ENCODE data around the gene PPFIA3.
"Not testable (repeated sequence)": the region's sequence is repeated elsewhere in the genome, so short reads cannot be mapped to it uniquely, and the experiment has no call there.

Gene PPFIA3

GRCh38 chr19:49142866-49143335 is 23.6 kb downstream of the PPFIA3 start:
- DNase-seq: peak; percentile 94
- Histone ChIP-seq H4K8ac (ENCODE audit: low read length) (peak overlapping the region; percentile 97), H3K27me3 (ENCODE audit: control insufficient read depth in 1 of 2, insufficient read depth in 1 of 2, low read length in 2 of 2) (peaks cover 0 to 6% of the 10 kb centered on the region in 2 experiments), H3K18ac (ENCODE audit: low read depth in 1 of 2, low read length in 2 of 2) (peak overlapping the region; percentile 45 to 67), H3K4me3 (ENCODE audit: insufficient read depth in 1 of 2, low read depth in 1 of 2, low read length in 2 of 2) (peak overlapping the region; percentile 73 to 90), H2AFZ (ENCODE audit: low read depth, low read length) (peak overlapping the region; percentile 88), H2BK120ac (ENCODE audit: low read depth, low read length) (no peak overlapping the region), H3K4me2 (ENCODE audit: low read length, poor library complexity, severe bottlenecking) (peak overlapping the region; percentile 85), H3K79me1 (replicated peaks; ENCODE audit: low read length, poor library complexity, severe bottlenecking) (no peaks in the 10 kb centered on the region), H3K9me3 (ENCODE audit: control insufficient read depth, low read length) (no peaks in the 10 kb centered on the region), H2BK5ac (ENCODE audit: low read depth, low read length, poor library complexity, severe bottlenecking) (no peak overlapping the region), H3K36me3 (ENCODE audit: control insufficient read depth in 1 of 2, insufficient read depth in 2 of 2, low read depth in 1 of 2, low read length in 2 of 2) (no peaks in the 10 kb centered on the region), H3K23ac (ENCODE audit: low read length in 2 of 2) (peak overlapping the region in 1 of 2 experiments; percentile 20), H2BK15ac (ENCODE audit: low read depth, poor library complexity, severe bottlenecking) (peak overlapping the region; percentile 33), H3K4me1 (ENCODE audit: control insufficient read depth, insufficient read depth, low read depth, low read length) (peaks cover 19% of the 10 kb centered on the region), H3K14ac (ENCODE audit: low read length in 2 of 2) (peak overlapping the region in 1 of 2 experiments; percentile 31), H3K4ac (ENCODE audit: low read depth in 1 of 2, low read length in 2 of 2) (no peak overlapping the region), H4K91ac (ENCODE audit: low read length) (peak overlapping the region; percentile 96), H3K27ac (ENCODE audit: low read length, poor library complexity, severe bottlenecking) (no peak overlapping the region), H2BK12ac (ENCODE audit: low read length in 2 of 2) (peak overlapping the region in 1 of 2 experiments; percentile 80), H2AK5ac (ENCODE audit: low read length, severe bottlenecking) (no peak overlapping the region), H3K9ac (ENCODE audit: low read length) (peak overlapping the region; percentile 77)
- 3% methylated on average over 21 of the region's 21 CpGs for WGBS

GRCh38 chr19:49145573-49146407 is 26.4 kb downstream of the PPFIA3 start:
- no peak overlapping the region for H3K18ac ChIP-seq (ENCODE audit: low read depth in 1 of 2, low read length in 2 of 2)
- H3K4ac ChIP-seq (ENCODE audit: low read depth in 1 of 2, low read length in 2 of 2): no peak overlapping the region
- no peak overlapping the region for H2BK120ac ChIP-seq (ENCODE audit: low read depth, low read length)
- 11% methylated on average over 26 of the region's 30 CpGs for WGBS
- no peak overlapping the region for H2AFZ ChIP-seq (ENCODE audit: low read depth, low read length)
- no peaks in the 10 kb centered on the region for H3K36me3 ChIP-seq (ENCODE audit: control insufficient read depth in 1 of 2, insufficient read depth in 2 of 2, low read depth in 1 of 2, low read length in 2 of 2)
- no peaks in the 10 kb centered on the region for H3K9me3 ChIP-seq (ENCODE audit: control insufficient read depth, low read length)
- peaks cover 33% of the 10 kb centered on the region for H3K4me1 ChIP-seq (ENCODE audit: control insufficient read depth, insufficient read depth, low read depth, low read length)
- no peak overlapping the region for H3K23ac ChIP-seq (ENCODE audit: low read length in 2 of 2)
- no peak overlapping the region for H2BK15ac ChIP-seq (ENCODE audit: low read depth, poor library complexity, severe bottlenecking)
- peaks cover 4 to 13% of the 10 kb centered on the region in 2 experiments for H3K27me3 ChIP-seq (ENCODE audit: control insufficient read depth in 1 of 2, insufficient read depth in 1 of 2, low read length in 2 of 2)
- H3K79me1 ChIP-seq (replicated peaks; ENCODE audit: low read length, poor library complexity, severe bottlenecking): no peaks in the 10 kb centered on the region
- H2BK5ac ChIP-seq (ENCODE audit: low read depth, low read length, poor library complexity, severe bottlenecking): no peak overlapping the region
- H3K14ac ChIP-seq (ENCODE audit: low read length in 2 of 2): no peak overlapping the region
- H3K27ac ChIP-seq (ENCODE audit: low read length, poor library complexity, severe bottlenecking): no peak overlapping the region
- H3K9ac ChIP-seq (ENCODE audit: low read length): peak overlapping the region; percentile 62
- DNase-seq: peak; percentile 83
- peak overlapping the region; percentile 4 for H3K4me2 ChIP-seq (ENCODE audit: low read length, poor library complexity, severe bottlenecking)
- no peak overlapping the region for H4K91ac ChIP-seq (ENCODE audit: low read length)
- H3K4me3 ChIP-seq (ENCODE audit: insufficient read depth in 1 of 2, low read depth in 1 of 2, low read length in 2 of 2): peak overlapping the region in 1 of 2 experiments; percentile 75
- H2AK5ac ChIP-seq (ENCODE audit: low read length, severe bottlenecking): no peak overlapping the region
- H4K8ac ChIP-seq (ENCODE audit: low read length): no peak overlapping the region
- H2BK12ac ChIP-seq (ENCODE audit: low read length in 2 of 2): no peak overlapping the region

- whole genome bisulfite sequencing: 42% methylated on average over 7 of the region's 7 CpGs
These were observed 27.0 kb downstream of the PPFIA3 start for GRCh38 chr19:49146408-49146770.

GRCh38 chr19:49148044-49148682 is 28.8 kb downstream of the PPFIA3 start:
- WGBS: 84% methylated on average over 11 of the region's 11 CpGs
- no peak overlapping the region for H3K23ac ChIP-seq (ENCODE audit: low read length in 2 of 2)
- H3K27me3 ChIP-seq (ENCODE audit: control insufficient read depth in 1 of 2, insufficient read depth in 1 of 2, low read length in 2 of 2): peaks cover 4 to 14% of the 10 kb centered on the region in 2 experiments
- H3K79me1 ChIP-seq (replicated peaks; ENCODE audit: low read length, poor library complexity, severe bottlenecking): no peaks in the 10 kb centered on the region
- H2BK12ac ChIP-seq (ENCODE audit: low read length in 2 of 2): no peak overlapping the region
- H2AK5ac ChIP-seq (ENCODE audit: low read length, severe bottlenecking): no peak overlapping the region
- no peak overlapping the region for H2BK5ac ChIP-seq (ENCODE audit: low read depth, low read length, poor library complexity, severe bottlenecking)
- no peaks in the 10 kb centered on the region for H3K9me3 ChIP-seq (ENCODE audit: control insufficient read depth, low read length)
- H3K27ac ChIP-seq (ENCODE audit: low read length, poor library complexity, severe bottlenecking): no peak overlapping the region
- no peaks in the 10 kb centered on the region for H3K36me3 ChIP-seq (ENCODE audit: control insufficient read depth in 1 of 2, insufficient read depth in 2 of 2, low read depth in 1 of 2, low read length in 2 of 2)
- no peak overlapping the region for H3K9ac ChIP-seq (ENCODE audit: low read length)
- H3K4me3 ChIP-seq (ENCODE audit: insufficient read depth in 1 of 2, low read depth in 1 of 2, low read length in 2 of 2): no peak overlapping the region
- H3K14ac ChIP-seq (ENCODE audit: low read length in 2 of 2): no peak overlapping the region
- H3K18ac ChIP-seq (ENCODE audit: low read depth in 1 of 2, low read length in 2 of 2): no peak overlapping the region
- H4K8ac ChIP-seq (ENCODE audit: low read length): no peak overlapping the region
- H2BK120ac ChIP-seq (ENCODE audit: low read depth, low read length): no peak overlapping the region
- H4K91ac ChIP-seq (ENCODE audit: low read length): no peak overlapping the region
- no peak overlapping the region for H2BK15ac ChIP-seq (ENCODE audit: low read depth, poor library complexity, severe bottlenecking)
- no peak overlapping the region for H3K4me2 ChIP-seq (ENCODE audit: low read length, poor library complexity, severe bottlenecking)
- H3K4me1 ChIP-seq (ENCODE audit: control insufficient read depth, insufficient read depth, low read depth, low read length): peaks cover 33% of the 10 kb centered on the region
- no peak for DNase-seq
- H3K4ac ChIP-seq (ENCODE audit: low read depth in 1 of 2, low read length in 2 of 2): no peak overlapping the region
- no peak overlapping the region for H2AFZ ChIP-seq (ENCODE audit: low read depth, low read length)

More at GRCh38 chr19:49146408-49146770, 27.0 kb downstream of the PPFIA3 start:
- H3K23ac ChIP-seq (ENCODE audit: low read length in 2 of 2); H3K79me1 ChIP-seq (replicated peaks; ENCODE audit: low read length, poor library complexity, severe bottlenecking); H4K91ac ChIP-seq (ENCODE audit: low read length); H3K14ac ChIP-seq (ENCODE audit: low read length in 2 of 2); H3K4ac ChIP-seq (ENCODE audit: low read depth in 1 of 2, low read length in 2 of 2); H3K36me3 ChIP-seq (ENCODE audit: control insufficient read depth in 1 of 2, insufficient read depth in 2 of 2, low read depth in 1 of 2, low read length in 2 of 2); H2AFZ ChIP-seq (ENCODE audit: low read depth, low read length); H3K9ac ChIP-seq (ENCODE audit: low read length); H2BK5ac ChIP-seq (ENCODE audit: low read depth, low read length, poor library complexity, severe bottlenecking); H2AK5ac ChIP-seq (ENCODE audit: low read length, severe bottlenecking); H4K8ac ChIP-seq (ENCODE audit: low read length); H3K18ac ChIP-seq (ENCODE audit: low read depth in 1 of 2, low read length in 2 of 2); H2BK12ac ChIP-seq (ENCODE audit: low read length in 2 of 2); DNase-seq; H3K27ac ChIP-seq (ENCODE audit: low read length, poor library complexity, severe bottlenecking); H3K9me3 ChIP-seq (ENCODE audit: control insufficient read depth, low read length); H2BK120ac ChIP-seq (ENCODE audit: low read depth, low read length); H2BK15ac ChIP-seq (ENCODE audit: low read depth, poor library complexity, severe bottlenecking): not testable (repeated sequence)
- Histone ChIP-seq H3K27me3 (ENCODE audit: control insufficient read depth in 1 of 2, insufficient read depth in 1 of 2, low read length in 2 of 2) (peaks cover 4 to 13% of the 10 kb centered on the region in 2 experiments), H3K4me1 (ENCODE audit: control insufficient read depth, insufficient read depth, low read depth, low read length) (peaks cover 35% of the 10 kb centered on the region), H3K4me2 (ENCODE audit: low read length, poor library complexity, severe bottlenecking) (peak overlapping the region; percentile 4), H3K4me3 (ENCODE audit: insufficient read depth in 1 of 2, low read depth in 1 of 2, low read length in 2 of 2) (peak overlapping the region in 1 of 2 experiments; percentile 75)
